SK-N-DZ (cell line): ENCODE measurements around the gene MAPK8IP3.

Source experiments
- DNase-seq: peaks from one replicate; pipeline ENCODE4 v3.0.0-alpha.2; 2015; ENCODE audit warnings: low spot score

MAPK8IP3 gene

DNA sequence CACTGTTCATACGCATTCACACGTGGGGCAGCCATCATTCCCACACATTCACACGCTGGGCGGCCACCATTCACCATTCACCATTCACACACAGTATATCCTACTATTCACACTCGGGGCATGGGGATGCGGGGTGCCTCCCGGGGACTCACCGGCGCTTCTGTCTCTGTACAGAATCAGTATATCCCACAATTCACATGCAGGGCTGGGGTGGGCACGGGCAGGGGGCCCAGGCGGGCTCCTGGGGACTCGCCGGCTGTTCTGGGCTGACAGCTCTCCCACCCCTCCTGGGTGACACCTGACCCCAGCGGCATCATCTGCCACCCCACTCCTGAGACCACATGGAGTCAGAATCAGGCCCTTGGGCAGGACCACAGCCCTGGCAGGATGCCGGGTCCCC lies 55.8 kb downstream of the MAPK8IP3 start:
- no peak for DNase-seq

DNA sequence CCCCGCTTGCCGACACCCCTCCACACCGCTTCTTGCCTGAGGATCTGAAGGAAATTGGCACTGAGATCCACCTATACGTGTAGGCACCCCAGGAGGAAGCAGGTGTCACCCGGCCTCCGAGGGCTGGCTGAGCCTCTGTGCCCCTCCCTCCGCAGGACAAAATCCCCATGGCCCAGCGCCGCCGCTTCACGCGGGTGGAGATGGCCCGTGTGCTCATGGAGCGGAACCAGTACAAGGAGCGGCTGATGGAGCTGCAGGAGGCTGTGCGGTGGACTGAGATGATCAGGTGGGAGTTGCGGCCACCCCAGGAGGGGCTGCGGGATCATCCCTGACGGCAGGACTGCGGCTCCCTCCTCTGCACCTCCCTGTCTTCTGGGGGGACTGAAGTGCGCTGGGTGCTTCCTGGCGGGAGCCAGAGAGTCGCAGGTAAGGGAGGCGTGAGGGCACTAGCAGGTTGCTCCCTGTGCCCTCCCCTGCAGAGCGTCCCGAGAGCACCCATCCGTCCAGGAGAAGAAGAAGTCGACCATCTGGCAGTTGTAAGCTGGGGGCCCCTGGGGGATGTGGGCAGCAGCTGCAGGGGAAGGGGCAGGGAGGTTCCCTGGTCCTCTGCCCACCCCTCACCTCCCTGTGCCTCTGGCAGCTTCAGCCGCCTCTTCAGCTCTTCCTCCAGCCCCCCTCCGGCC lies 56.3 kb downstream of the MAPK8IP3 start:
- no peak for DNase-seq

DNA sequence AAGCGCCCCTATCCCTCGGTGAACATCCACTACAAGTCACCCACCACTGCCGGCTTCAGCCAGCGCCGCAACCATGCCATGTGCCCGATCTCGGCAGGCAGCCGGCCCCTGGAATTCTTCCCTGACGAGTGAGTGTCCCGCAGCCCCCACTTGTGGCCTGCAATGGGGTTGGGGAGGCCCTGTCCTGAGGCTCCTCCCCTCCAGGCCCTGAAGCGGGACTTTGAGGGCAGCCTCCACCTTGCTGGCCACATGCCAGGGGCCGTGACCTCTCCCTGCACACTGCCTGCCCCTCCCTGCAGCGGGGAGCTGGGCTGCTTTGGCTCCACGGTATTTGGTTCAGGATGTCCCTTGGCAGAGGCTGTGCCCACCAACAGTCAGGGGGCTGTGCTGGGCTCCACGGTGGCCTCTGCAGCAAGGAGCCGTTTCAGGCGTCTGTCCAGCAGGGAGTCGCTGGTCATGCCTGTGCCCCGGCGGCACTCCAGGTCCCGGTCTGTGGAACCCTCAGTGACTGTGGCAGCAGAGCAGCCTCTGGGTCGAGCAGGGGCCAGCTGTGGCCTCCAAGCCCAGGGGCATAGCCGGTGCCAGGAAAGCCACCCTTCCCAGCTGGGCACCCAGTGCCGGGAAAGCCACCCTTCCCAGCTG lies 57.0 kb downstream of the MAPK8IP3 start:
- no peak for DNase-seq

DNA sequence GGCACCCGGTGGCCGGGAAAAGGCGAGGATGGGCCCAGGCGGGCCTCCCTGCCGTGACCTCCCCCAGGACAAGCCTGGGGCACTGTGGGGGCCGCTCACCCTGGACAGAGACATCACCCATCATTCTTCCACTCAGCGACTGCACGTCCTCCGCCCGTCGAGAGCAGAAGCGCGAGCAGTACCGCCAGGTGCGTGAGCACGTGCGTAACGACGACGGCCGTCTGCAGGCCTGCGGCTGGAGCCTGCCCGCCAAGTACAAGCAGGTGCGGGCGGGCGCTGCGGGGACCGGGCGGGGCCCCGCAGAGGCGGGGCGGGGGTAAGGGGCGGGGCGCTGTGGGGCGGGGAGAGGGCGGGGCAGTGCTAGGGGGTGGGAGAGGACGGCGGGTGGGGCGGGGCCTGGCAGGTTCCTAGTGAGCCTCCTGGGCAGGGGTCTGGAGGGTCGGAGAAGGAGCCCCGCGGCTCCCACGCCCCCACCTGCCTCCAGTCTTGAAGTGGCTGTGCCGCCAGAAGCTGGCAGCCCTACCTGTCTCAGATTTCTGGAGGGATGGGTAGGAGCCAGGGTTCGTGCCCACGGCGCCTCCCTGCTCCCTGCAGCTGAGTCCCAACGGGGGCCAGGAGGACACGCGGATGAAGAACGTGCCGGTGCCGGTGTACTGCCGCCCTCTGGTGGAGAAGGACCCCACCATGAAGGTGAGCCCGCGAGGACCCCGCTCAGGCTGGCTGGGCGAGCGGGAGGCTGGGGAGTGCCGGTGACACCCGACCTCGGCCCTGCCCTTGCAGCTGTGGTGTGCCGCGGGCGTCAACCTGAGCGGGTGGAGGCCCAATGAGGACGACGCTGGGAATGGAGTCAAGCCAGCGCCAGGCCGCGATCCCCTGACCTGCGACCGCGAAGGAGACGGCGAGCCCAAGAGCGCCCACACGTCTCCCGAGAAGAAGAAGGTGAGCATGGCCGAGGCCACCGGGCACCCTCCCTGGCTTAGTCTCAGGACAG lies 57.8 kb downstream of the MAPK8IP3 start:
- DNase-seq, result no peak

DNA sequence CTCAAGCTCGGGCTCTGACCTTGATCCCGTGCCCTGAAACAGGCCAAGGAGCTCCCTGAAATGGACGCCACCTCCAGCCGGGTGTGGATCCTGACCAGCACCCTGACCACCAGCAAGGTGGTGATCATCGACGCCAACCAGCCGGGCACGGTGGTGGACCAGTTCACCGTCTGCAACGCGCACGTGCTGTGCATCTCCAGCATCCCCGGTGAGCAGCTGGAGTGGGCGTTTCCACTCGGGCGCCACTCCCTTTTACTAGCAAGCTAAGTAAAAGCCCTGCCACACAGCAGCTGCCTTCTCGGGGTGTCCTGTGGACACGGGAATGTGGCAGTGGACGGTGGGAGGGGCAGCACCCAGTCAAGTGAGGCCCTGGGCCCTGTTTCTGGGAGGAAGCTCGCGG lies 59.0 kb downstream of the MAPK8IP3 start:
- DNase-seq, result no peak

DNA sequence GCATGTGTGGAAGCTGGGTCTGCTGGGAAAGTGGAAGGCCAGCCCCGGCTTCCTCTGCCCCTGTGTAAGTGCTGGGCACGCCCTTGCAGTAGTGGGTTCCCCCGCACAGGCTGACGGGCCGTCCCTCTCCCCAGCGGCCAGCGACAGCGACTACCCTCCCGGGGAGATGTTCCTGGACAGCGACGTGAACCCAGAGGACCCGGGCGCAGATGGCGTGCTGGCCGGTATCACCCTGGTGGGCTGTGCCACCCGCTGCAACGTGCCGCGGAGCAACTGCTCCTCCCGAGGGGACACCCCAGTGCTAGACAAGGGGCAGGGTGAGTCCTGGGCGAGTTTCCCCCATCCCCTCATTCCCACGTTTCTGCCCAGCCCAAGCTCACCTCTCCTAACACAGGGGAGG lies 59.8 kb downstream of the MAPK8IP3 start:
- no peak for DNase-seq

DNA sequence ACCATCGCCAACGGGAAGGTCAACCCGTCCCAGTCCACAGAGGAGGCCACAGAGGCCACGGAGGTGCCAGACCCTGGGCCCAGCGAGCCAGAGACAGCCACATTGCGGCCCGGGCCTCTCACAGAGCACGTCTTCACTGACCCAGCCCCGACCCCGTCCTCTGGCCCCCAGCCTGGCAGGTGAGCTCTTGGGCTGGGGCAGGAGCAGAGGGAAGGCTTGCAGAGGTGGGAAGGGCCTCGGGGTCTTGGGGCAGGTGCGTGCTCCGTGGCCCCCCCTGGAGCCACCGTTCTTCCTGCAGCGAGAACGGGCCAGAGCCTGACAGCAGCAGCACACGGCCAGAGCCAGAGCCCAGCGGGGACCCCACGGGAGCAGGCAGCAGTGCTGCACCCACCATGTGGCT lies 60.2 kb downstream of the MAPK8IP3 start:
- DNase-seq, result no peak

DNA sequence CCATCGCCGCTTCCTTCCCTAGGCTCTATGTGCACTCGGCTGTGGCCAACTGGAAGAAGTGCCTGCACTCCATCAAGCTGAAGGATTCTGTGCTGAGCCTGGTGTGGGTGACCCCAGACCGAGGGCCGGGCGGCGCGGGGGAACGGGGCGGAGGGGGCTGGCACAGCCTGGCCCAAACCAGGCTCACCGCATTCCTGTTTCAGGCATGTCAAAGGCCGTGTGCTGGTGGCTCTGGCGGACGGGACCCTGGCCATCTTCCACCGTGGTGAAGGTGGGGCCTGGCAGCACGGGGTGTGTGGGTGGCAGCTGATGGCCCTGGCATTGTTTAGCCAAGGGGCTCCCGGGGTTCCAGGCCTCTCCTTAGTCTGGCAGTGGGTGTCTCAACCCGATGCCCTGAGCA lies 60.7 kb downstream of the MAPK8IP3 start:
- no peak for DNase-seq

DNA sequence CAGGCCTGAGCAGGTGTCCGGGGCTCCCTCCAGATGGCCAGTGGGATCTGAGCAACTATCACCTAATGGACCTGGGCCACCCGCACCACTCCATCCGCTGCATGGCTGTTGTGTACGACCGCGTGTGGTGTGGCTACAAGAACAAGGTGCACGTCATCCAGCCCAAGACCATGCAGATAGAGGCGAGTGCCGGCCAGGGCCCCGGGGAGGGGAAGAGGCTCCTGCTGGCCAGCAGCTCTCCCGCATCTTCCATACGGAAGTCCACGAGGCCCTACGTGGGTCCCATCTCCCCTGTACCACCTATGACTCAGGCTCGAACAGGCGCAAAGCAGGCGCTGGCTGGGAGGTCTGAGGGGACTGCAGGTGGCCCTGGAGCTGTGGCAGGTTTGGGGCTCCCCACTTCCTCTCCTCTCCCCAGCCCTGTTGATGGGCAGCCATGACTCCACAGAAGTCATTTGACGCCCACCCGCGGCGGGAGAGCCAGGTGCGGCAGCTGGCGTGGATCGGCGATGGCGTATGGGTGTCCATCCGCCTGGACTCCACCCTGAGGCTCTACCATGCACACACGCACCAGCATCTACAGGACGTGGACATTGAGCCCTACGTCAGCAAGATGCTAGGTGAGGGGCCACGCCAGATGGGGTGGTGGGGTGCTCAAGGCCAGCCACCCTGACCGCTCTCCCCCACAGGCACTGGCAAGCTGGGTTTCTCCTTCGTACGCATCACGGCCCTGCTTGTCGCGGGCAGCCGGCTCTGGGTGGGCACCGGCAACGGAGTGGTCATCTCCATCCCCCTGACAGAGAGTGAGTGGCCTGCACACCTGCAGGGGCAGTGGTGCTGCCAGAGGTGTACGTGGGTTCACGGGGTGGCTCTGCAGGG lies 61.4 kb downstream of the MAPK8IP3 start:
- DNase-seq, result no peak

DNA sequence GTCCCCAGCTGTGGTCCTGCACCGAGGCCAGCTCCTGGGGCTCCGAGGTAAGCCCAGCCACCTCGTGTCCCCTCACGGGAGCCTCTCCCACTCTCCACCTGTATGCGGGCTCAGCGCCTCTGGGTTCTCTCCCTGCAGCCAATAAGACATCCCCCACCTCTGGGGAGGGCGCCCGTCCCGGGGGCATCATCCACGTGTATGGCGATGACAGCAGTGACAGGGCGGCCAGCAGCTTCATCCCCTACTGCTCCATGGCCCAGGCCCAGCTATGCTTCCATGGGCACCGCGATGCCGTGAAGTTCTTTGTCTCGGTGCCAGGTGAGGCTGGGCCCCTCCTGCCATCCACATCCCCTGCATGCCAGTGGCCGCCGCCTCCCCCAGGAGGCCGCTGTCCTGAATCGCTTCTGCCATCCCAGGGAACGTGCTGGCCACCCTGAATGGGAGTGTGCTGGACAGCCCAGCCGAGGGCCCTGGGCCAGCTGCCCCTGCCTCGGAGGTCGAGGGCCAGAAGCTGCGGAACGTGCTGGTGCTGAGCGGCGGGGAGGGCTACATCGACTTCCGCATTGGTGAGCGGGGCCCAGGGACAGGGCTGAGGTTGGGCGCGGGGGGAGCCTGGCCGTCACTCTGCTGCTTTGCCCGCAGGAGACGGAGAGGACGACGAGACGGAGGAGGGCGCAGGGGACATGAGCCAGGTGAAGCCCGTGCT lies 62.2 kb downstream of the MAPK8IP3 start:
- DNase-seq, result no peak

DNA sequence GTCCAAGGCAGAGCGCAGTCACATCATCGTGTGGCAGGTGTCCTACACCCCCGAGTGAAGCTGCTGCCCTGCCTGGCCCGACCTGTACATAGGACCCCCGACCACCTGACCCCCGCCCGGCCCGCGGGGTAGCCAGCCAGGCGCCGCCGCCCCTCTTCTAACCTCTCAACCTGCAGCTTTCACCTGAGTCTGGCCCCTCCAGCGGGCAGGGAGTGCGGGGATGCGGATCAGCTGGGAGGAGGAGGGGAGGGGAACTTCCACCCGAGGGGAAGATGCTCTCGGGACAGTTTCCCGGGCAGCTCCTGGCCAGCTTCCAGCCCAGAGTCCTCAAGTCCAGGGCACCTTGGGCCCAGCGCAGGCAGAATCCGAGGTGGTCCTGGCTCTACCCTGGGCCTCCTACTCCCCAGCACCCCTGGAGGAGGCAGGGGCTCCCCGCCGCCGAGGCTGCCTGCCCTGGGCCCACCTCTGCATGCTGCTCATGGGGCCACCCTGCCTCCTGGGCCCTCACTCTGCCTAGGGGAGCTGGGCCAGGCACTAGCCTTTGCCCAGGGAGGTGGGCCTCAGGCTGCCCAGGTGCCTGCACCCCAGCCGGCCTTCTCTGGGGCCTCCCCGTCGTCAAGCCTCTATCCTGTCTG lies 62.9 kb downstream of the MAPK8IP3 start:
- DNase-seq, result no peak

DNA sequence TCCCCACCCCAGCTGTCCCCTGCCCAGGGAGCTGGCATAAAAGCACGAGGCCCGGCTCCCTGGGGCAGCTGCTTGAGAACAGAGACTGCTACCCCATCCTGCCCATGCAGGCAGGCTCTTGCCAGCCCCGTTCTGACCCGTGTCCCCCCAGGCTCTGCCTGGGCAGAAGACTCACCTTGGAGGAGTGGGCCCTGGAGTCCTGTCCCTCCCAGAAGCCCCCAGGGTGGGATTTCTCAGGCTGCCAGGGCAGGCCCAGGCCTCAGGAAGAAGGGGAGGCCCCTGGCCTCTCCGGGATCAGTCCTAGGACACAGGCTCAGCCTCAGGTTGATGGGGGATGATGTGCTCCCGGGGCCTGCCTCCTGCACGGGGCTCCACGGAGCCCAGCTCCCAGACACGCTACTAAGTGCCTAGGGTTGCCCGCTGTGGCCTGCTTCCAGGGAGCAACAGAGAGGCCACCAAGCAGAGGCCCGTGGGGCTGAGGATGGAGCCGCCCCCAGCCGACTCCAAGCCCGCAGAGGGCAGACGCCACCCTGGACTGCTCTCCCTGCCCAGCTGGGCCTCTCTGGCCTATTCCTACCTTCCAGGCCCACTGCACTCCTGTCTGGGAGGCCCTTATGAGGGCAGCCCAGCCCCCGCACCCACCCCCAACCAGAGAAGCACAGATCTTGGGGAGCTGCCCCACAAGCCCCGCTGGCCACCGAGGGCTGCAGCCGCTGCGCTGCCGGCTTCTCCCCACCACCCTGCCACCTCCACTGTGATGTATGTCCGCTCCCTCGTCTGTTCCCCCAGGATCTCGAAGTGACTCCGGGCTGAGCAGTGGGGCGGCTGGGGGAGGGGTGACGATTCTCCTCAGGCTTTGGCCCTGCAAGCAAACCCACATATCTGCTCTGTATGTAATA lies 63.7 kb downstream of the MAPK8IP3 start:
- no peak for DNase-seq

DNA sequence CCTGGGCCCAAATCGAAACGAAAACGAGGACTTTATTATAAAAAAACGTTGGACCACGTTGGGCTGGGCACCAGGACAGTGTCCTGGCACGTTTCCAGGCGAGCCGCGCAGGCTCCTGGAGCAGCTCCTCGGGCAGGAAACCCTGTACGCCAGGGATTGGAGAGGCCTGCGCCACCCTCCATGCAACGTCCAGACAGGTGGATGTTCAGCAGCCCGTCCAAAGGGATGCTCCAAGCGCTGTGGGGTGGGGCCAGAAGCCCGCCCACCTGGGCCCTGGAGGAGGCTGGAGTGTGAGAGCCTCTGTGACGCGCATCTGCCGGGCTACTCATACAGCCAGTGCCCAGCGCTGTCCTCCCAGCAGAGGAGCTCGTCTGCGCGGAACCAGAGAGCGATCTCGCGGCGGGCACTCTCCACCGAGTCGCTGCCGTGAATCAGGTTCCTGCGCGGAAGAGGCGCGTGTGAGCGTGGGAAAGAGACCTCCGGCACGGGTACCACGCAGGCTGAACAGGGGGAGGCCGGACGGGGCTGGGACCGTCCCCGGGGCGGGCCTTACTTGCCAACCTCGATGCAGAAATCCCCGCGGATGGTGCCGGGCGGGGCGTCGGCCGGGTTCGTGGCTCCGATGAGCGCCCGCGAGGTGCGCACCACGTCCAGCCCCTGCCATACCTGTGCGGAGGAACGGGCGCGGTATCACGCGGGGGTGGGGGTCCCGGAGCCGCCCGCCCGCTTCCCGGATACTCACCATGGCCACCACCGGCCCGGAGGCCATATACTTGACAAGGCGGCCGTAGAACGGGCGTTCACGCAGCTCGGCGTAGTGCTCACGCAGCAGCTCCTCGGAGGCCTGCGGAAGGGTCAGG lies 64.6 kb downstream of the MAPK8IP3 start:
- DNase-seq, result peak; percentile 54

DNA sequence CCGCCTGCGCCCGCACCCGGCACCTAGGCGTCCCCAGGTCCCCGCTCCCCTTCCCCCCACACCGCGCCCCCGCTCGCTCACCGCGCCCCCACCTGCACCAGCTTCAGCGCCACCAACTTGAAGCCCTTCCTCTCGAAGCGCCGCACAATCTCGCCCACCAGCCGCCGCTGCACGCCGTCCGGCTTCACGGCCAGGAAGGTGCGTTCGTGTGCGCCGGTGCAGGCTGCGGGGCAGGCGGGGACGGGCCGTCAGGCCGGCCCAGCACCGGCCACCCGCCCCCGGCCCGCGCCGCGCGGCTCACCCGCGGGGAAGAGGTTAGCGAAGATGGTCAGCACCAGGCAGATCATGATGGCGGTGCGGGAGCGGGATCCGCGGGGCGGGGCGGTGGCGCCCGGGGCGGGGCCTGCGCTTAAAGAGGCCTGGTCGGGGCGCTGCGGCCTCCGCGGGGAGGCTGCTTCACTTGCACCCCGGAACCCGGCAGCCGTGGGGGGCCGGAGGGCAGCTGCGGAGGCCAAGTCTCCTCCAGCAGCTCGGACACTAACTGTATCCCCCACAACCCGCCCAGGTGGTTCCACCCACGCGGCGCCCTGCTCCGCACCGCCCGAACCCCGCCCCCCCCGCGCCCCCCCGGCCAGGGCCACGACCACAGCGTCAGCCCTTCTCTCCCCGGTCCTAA lies 65.3 kb downstream of the MAPK8IP3 start, which contains the start of gene NME3:
TSS of gene NME3 (minus strand) at position 356 of the 676 bp plus-strand sequence. CDS start at position 347, 9 bp downstream.
- DNase-seq, result peak; percentile 63

DNA sequence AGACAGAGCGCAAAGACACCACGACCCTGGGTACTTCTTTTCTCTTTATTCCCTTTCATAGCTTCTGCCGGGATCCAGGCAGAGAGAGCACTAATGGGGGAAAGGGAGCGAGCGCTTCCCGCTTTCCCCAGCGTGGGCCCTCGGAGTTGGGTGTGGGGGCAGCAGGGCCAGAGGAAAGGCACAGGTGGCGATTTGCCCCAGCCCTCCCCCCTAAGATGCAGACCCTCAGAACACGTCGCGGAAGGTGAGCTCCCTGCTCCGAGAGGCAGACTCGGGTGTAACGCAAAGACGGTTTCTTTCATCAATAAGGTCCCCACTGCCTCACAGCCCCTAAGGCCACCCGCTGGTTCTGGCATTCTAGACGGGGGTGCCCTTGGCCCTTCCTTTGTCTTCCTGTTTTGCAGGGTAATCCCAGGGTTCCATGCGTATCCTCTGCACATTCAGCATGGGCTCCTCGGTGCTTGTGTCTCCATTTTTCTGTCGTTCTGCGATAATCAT lies 65.9 kb downstream of the MAPK8IP3 start:
- no peak for DNase-seq

DNA sequence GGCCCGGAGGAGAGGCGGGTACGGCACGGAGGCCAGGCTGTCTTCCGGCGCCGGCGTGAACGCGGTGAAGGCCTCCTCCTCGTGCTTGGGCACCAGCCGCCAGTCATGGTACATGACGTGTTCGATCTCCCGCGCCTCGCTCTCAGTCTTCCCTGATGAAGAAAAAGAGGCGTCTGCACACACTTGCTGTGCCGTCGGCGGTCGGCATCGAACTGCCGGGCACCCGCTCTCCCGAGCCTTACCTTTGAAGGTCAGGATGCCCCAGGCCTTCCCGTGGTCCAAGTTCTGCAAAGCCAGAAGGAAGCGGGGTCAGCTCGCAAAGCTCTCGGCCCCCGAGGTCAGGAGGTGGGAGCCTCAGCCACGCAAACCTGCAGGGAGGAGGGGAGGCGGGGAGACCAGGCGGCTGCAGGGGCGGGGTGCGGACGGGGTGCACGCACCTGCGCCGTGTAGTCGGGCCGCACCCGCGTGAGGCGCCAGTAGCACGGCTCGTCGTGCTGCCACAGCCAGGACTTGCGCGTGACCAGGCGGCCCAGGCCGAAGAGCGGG lies 66.4 kb downstream of the MAPK8IP3 start, which contains the start of gene EME2:
TSS of gene EME2 (plus strand) at position 449 of the 546 bp plus-strand sequence. CDS start 418 bp downstream, outside the sequence.
- DNase-seq, result no peak
